K562 (cell line): ENCODE results near the gene C11orf42. TPM values are rescaled to one million over a fixed set of nuclear protein-coding genes. Genes with fewer than 3 reads are reported as not detected.

Source experiments
- ARID1B ChIP-seq: fragments of 450-650 bp; IDR thresholded peaks from 2 replicates; pipeline ENCODE4 v1.6.1; 2016; ENCODE audit warnings: antibody characterized with exemption, mild to moderate bottlenecking, inconsistent platforms
- CBFA2T2 ChIP-seq: fragments of 450-650 bp; conservative IDR thresholded peaks from 2 replicates; pipeline ENCODE4 v1.6.1; 2017; ENCODE audit warnings: mild to moderate bottlenecking
- CBFA2T3 ChIP-seq: fragments of 450-650 bp; IDR thresholded peaks from 2 replicates; pipeline ENCODE4 v1.6.1; 2017
- CEBPB ChIP-seq: fragments of 450-650 bp; IDR thresholded peaks from 2 replicates; pipeline ENCODE4 v1.6.1; 2016; ENCODE audit warnings: missing genetic modification characterization, missing compliant biosample characterization
- FOXM1 ChIP-seq, 2 experiments: fragments of 450-650 bp in 1 of 2; sonication (generic) in 1 of 2; formaldehyde crosslinking in 1 of 2; IDR thresholded peaks; 2 replicates each; pipeline versions ENCODE4 v1.6.1 to v1.9.0; 2017 to 2022; ENCODE audit warnings: low read depth in 2 of 2, mild to moderate bottlenecking in 2 of 2, missing genetic modification reagents in 1 of 2, moderate library complexity in 1 of 2
- HDAC3 ChIP-seq: fragments of 450-650 bp; IDR thresholded peaks from 2 replicates; pipeline ENCODE4 v1.6.1; 2018; ENCODE audit warnings: borderline replicate concordance, mild to moderate bottlenecking, moderate library complexity; ENCODE audit not compliant: partially characterized antibody
- HMG20A ChIP-seq: fragments of 450-650 bp; formaldehyde crosslinking; conservative IDR thresholded peaks from 2 replicates; pipeline ENCODE4 v1.4.0; 2020; ENCODE audit warnings: mild to moderate bottlenecking, mixed read lengths
- HSF4 ChIP-seq: fragments of 250-450 bp; sonication (Bioruptor Pico); IDR thresholded peaks from 2 replicates; pipeline ENCODE4 v2.1.2; 2022; ENCODE audit warnings: mild to moderate bottlenecking, moderate library complexity, borderline replicate concordance
- KDM5B ChIP-seq: fragments of 200-600 bp; sonication (generic); IDR thresholded peaks from 2 replicates; pipeline ENCODE4 v1.6.1; 2012; ENCODE audit warnings: low read depth, mild to moderate bottlenecking, moderate library complexity, low read length, control low read depth, inconsistent platforms; ENCODE audit not compliant: insufficient replicate concordance
- KLF16 ChIP-seq: IDR thresholded peaks from 2 replicates; pipeline ENCODE4 v1.6.1; 2016; ENCODE audit warnings: antibody characterized with exemption
- MED1 ChIP-seq: sonication (generic); formaldehyde crosslinking; IDR thresholded peaks from 2 replicates; pipeline ENCODE4 v1.8.1; 2023; ENCODE audit warnings: missing genetic modification reagents, borderline replicate concordance
- NCOA4 ChIP-seq: fragments of 450-650 bp; IDR thresholded peaks from 2 replicates; pipeline ENCODE4 v1.6.1; 2018; ENCODE audit warnings: mild to moderate bottlenecking; ENCODE audit not compliant: partially characterized antibody
- POLR2AphosphoS2 ChIP-seq: IDR thresholded peaks from 2 replicates; pipeline ENCODE4 v1.6.1; 2012; ENCODE audit warnings: low read length, improper control_type of control experiment
- SREBF1 ChIP-seq: fragments of 150-350 bp; IDR thresholded peaks from 2 replicates; pipeline ENCODE4 v1.6.1; 2014; ENCODE audit warnings: antibody characterized with exemption, low read depth, low read length, borderline replicate concordance
- STAT5A ChIP-seq: IDR thresholded peaks from 2 replicates; pipeline ENCODE4 v1.6.1; 2012; ENCODE audit warnings: low read length, inconsistent platforms, borderline replicate concordance
- TAL1 ChIP-seq: fragments of 450-650 bp; IDR thresholded peaks from 2 replicates; pipeline ENCODE4 v1.6.1; 2016; ENCODE audit warnings: mild to moderate bottlenecking
- ZEB2 ChIP-seq: fragments of 450-650 bp; IDR thresholded peaks from 2 replicates; pipeline ENCODE4 v1.6.1; 2016
- ZNF12 ChIP-seq: sonication (generic); formaldehyde crosslinking; IDR thresholded peaks from 2 replicates; pipeline ENCODE4 v1.4.0; 2020; ENCODE audit warnings: mild to moderate bottlenecking, missing genetic modification reagents
- ZNF589 ChIP-seq: fragments of 200-800 bp; sonication (Bioruptor generic); IDR thresholded peaks from 2 replicates; pipeline ENCODE4 v1.6.1; 2016; ENCODE audit warnings: low read depth, missing genetic modification characterization, missing compliant biosample characterization
- ZNF655 ChIP-seq: fragments of 250-450 bp; sonication (Bioruptor Pico); IDR thresholded peaks from 2 replicates; pipeline ENCODE4 v1.5.0; 2021
- ZNF696 ChIP-seq: fragments of 250-450 bp; sonication (Bioruptor Pico); conservative IDR thresholded peaks from 2 replicates; pipeline ENCODE4 v1.4.0; 2020; ENCODE audit warnings: mild to moderate bottlenecking, moderate library complexity
- ZNF77 ChIP-seq: fragments of 250-450 bp; sonication (Bioruptor Pico); IDR thresholded peaks from 2 replicates; pipeline ENCODE4 v1.5.0; 2020
- polyA plus RNA-seq, 8 experiments: library from polyadenylated mRNA; depleted of rRNA in 4 of 8; stranded (reverse) in 5 of 8; unstranded in 3 of 8; fragments of >200 nt; fragmentation: Nextera tagmentation in 2 of 8; fragmentation: Illumina TruSeq in 1 of 8; extraction: Ambion mirVana in 2 of 8; extraction: Trizol in 1 of 8; gene quantifications; 2 replicates each; pipeline versions ENCODE4 v1.2.1 to v1.2.3, GENCODE V29; 2011 to 2014; ENCODE audit warnings: inconsistent platforms in 1 of 8, missing spikeins in 1 of 8
- total RNA-seq, 7 experiments: library from RNA; depleted of rRNA in 6 of 7; stranded (reverse); fragments of >200 nt in 6 of 7; fragmentation: Illumina TruSeq in 2 of 7; extraction: Trizol in 2 of 7; gene quantifications; 2 replicates each; pipeline versions ENCODE4 v1.2.1 to v1.2.3, GENCODE V29; 2011 to 2021; ENCODE audit warnings: low replicate concordance in 1 of 7
- TF ChIP-seq, protein P1 (sequence below), 2 experiments: fragments of 450-650 bp; conservative IDR thresholded peaks; 2 replicates each; pipeline ENCODE4 v1.6.1; 2017; ENCODE audit warnings: mild to moderate bottlenecking in 2 of 2, moderate library complexity in 2 of 2
- TF ChIP-seq, protein P2 (sequence below): IDR thresholded peaks from 3 replicates; pipeline ENCODE4 v1.6.1; 2011; ENCODE audit warnings: borderline replicate concordance, mild to moderate bottlenecking; ENCODE audit not compliant: insufficient read length, insufficient read depth

C11orf42 gene
- total and polyA plus RNA-seq, 9 of the 15 experiments (the other 6 are each of a cell fraction or from before 2014, with no cell fraction given), result not detected

GRCh38 chr11:6249770-6250555 lies 44.6 kb downstream of the C11orf42 start (continued):
- TF ChIP-seq MED1 (CRISPR knock-in tag) (no peak), CBFA2T3 (peak; percentile 96), ZEB2 (peak; percentile 59; the same call in 1 of the 2 replicates), FOXM1 (IDR thresholded peaks at IDR 0.05; ENCODE audit: low read depth) (0 out of 2 replicates have a peak, but pooled peaks have one; percentile 40), FOXM1 (CRISPR knock-in tag; IDR thresholded peaks at IDR 0.05; ENCODE audit: low read depth) (no peak), HMG20A (CRISPR knock-in tag) (no peak), SREBF1 (no peak), ZNF12 (no peak), NCOA4 (no peak), HSF4 (CRISPR knock-in tag) (no peak), STAT5A (peak; percentile 67; the same call in 1 of the 2 replicates), ZNF589 (CRISPR knock-in tag) (peak; percentile 94), CEBPB (tag) (0 out of 2 replicates have a peak, but pooled peaks have one; percentile 16), ZNF696 (CRISPR knock-in tag) (no peak), ARID1B (peak; percentile 87), CBFA2T2 (peak; percentile 96), POLR2AphosphoS2 (no peak), HDAC3 (peak; percentile 22), ZNF655 (no peak), KDM5B (no peak), TAL1 (peak; percentile 78), KLF16 (peak; percentile 88), ZNF77 (no peak)
- TF ChIP-seq, protein P1, sequence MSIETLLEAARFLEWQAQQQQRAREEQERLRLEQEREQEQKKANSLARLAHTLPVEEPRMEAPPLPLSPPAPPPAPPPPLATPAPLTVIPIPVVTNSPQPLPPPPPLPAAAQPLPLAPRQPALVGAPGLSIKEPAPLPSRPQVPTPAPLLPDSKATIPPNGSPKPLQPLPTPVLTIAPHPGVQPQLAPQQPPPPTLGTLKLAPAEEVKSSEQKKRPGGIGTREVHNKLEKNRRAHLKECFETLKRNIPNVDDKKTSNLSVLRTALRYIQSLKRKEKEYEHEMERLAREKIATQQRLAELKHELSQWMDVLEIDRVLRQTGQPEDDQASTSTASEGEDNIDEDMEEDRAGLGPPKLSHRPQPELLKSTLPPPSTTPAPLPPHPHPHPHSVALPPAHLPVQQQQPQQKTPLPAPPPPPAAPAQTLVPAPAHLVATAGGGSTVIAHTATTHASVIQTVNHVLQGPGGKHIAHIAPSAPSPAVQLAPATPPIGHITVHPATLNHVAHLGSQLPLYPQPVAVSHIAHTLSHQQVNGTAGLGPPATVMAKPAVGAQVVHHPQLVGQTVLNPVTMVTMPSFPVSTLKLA (conservative IDR thresholded peaks at IDR 0.05), result 0 out of 4 replicates have a peak, but pooled peaks of 1 of the 2 experiments have one; percentile 21
- TF ChIP-seq, protein P2, sequence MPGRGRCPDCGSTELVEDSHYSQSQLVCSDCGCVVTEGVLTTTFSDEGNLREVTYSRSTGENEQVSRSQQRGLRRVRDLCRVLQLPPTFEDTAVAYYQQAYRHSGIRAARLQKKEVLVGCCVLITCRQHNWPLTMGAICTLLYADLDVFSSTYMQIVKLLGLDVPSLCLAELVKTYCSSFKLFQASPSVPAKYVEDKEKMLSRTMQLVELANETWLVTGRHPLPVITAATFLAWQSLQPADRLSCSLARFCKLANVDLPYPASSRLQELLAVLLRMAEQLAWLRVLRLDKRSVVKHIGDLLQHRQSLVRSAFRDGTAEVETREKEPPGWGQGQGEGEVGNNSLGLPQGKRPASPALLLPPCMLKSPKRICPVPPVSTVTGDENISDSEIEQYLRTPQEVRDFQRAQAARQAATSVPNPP, result no peak
